ENCODE measurements around the gene HSD17B7.

Gene HSD17B7

GRCh38 chr1:162859191-162859590 is 68.7 kb downstream of the HSD17B7 start:
- peak; percentile 24 for DNase-seq

GRCh38 chr1:162861101-162861500 is 70.6 kb downstream of the HSD17B7 start, which contains the start of gene CCDC190:
TSS of gene CCDC190 (minus strand) at chr1:162861175. CDS start at chr1:162859646, 1,529 bp downstream.
- no peak for DNase-seq

- peak; percentile 44 for DNase-seq
Observed at GRCh38 chr1:162861625-162862024, 71.1 kb downstream of the HSD17B7 start.

Data from NCI-H82 (cell line).